ENCODE data around the gene MAGI2. TPM values are rescaled to one million over a fixed set of nuclear protein-coding genes. Genes with fewer than 3 reads are reported as not detected.

Gene MAGI2
- total RNA-seq, 1 experiment from 2014 or later = 0.25 TPM

- H3K36me3 ChIP-seq (ENCODE audit: control insufficient read depth, insufficient read depth, low read length) = no peaks in the 10 kb centered on the region; the same call in 1 of the 2 replicates
- H3K27ac Mint-ChIP-seq (ENCODE audit: unreplicated experiment) = no peak overlapping the region
- TF ChIP-seq CTCF (IDR thresholded peaks at IDR 0.05; ENCODE audit: insufficient read depth in 1 of 2, low read depth in 1 of 2, low read length in 1 of 2, severe bottlenecking in 1 of 2, unreplicated experiment in 1 of 2) = no peak
- H3K27me3 ChIP-seq (replicated peaks; ENCODE audit: control insufficient read depth, insufficient read depth, low read length) = no peaks in the 10 kb centered on the region
- H3K4me3 Mint-ChIP-seq (ENCODE audit: unreplicated experiment) = no peak overlapping the region
- H3K9me3 Mint-ChIP-seq (ENCODE audit: unreplicated experiment) = peaks cover 8% of the 10 kb centered on the region
- H3K27me3 Mint-ChIP-seq (ENCODE audit: insufficient read depth, unreplicated experiment) = no peaks in the 10 kb centered on the region
- H3K4me1 ChIP-seq = no peaks in the 10 kb centered on the region; the same call in 1 of the 2 replicates
- BruUV-seq (replicated peaks) = no TSS peak
- ChIA-PET POLR2A (no interaction called here), CTCF (no interaction called here)
- no peaks in the 10 kb centered on the region for H3K36me3 Mint-ChIP-seq (ENCODE audit: insufficient read depth, unreplicated experiment)
- H3K4me1 Mint-ChIP-seq (ENCODE audit: low read depth, unreplicated experiment) = peaks cover 2% of the 10 kb centered on the region
- no peak for DNase-seq
- intact Hi-C loops (cut with micrococcal nuclease; ENCODE audit: unreplicated experiment) = loop anchor here (5.0 to 10.0 kb wide), 4 partner anchors 131 to 568 kb away; no protein-coding TSS in a partner anchor
- no peak overlapping the region for H3K4me3 ChIP-seq (ENCODE audit: low read depth, low read length)
- H3K9me3 ChIP-seq = no peaks in the 10 kb centered on the region
These were observed 278.1 kb downstream of the MAGI2 start for GRCh38 chr7:79175374-79175773.

- no peak overlapping the region for H3K4me3 ChIP-seq (ENCODE audit: low read depth, low read length)
- H3K9me3 ChIP-seq = peaks cover 4% of the 10 kb centered on the region
- H3K27me3 ChIP-seq (replicated peaks; ENCODE audit: control insufficient read depth, insufficient read depth, low read length) = no peaks in the 10 kb centered on the region
- Mint-ChIP-seq H3K9me3 (ENCODE audit: unreplicated experiment) (peaks cover 19% of the 10 kb centered on the region), H3K27ac (ENCODE audit: unreplicated experiment) (no peak overlapping the region), H3K36me3 (ENCODE audit: insufficient read depth, unreplicated experiment) (no peaks in the 10 kb centered on the region), H3K27me3 (ENCODE audit: insufficient read depth, unreplicated experiment) (no peaks in the 10 kb centered on the region), H3K4me3 (ENCODE audit: unreplicated experiment) (no peak overlapping the region), H3K4me1 (ENCODE audit: low read depth, unreplicated experiment) (peaks cover 7% of the 10 kb centered on the region)
- DNase-seq = no peak
- POLR2A ChIA-PET = no interaction called here
- H3K4me1 ChIP-seq = no peaks in the 10 kb centered on the region
- no peak for TF ChIP-seq CTCF (IDR thresholded peaks at IDR 0.05; ENCODE audit: insufficient read depth in 1 of 2, low read depth in 1 of 2, low read length in 1 of 2, severe bottlenecking in 1 of 2, unreplicated experiment in 1 of 2)
- CTCF ChIA-PET = interaction anchor here (0.6 kb wide), 1 partner anchor 19 kb away, joined by 4 read pairs; no protein-coding TSS in a partner anchor
- intact Hi-C loops (cut with micrococcal nuclease; ENCODE audit: unreplicated experiment) = no loop called here
- no peaks in the 10 kb centered on the region for H3K36me3 ChIP-seq (ENCODE audit: control insufficient read depth, insufficient read depth, low read length)
- no TSS peak for BruUV-seq (replicated peaks)
These were observed 288.2 kb downstream of the MAGI2 start for GRCh38 chr7:79165225-79165624.

GRCh38 chr7:79159040-79159664, 294.3 kb downstream of the MAGI2 start:
- H3K27me3 Mint-ChIP-seq (ENCODE audit: insufficient read depth, unreplicated experiment) = no peaks in the 10 kb centered on the region
- no peak for TF ChIP-seq CTCF (IDR thresholded peaks at IDR 0.05; ENCODE audit: insufficient read depth in 1 of 2, low read depth in 1 of 2, low read length in 1 of 2, severe bottlenecking in 1 of 2, unreplicated experiment in 1 of 2)
- peaks cover 18% of the 10 kb centered on the region for H3K9me3 ChIP-seq
- H3K4me3 ChIP-seq (ENCODE audit: low read depth, low read length) = no peak overlapping the region
- H3K27ac Mint-ChIP-seq (ENCODE audit: unreplicated experiment) = no peak overlapping the region
- intact Hi-C loops (cut with micrococcal nuclease; ENCODE audit: unreplicated experiment) = no loop called here
- no peaks in the 10 kb centered on the region for H3K36me3 ChIP-seq (ENCODE audit: control insufficient read depth, insufficient read depth, low read length)
- ChIA-PET CTCF (no interaction called here), POLR2A (no interaction called here)
- no TSS peak for BruUV-seq (replicated peaks)
- no peaks in the 10 kb centered on the region for H3K4me1 Mint-ChIP-seq (ENCODE audit: low read depth, unreplicated experiment)
- H3K36me3 Mint-ChIP-seq (ENCODE audit: insufficient read depth, unreplicated experiment) = no peaks in the 10 kb centered on the region
- H3K4me1 ChIP-seq = no peaks in the 10 kb centered on the region
- DNase-seq = no peak
- no peaks in the 10 kb centered on the region for H3K27me3 ChIP-seq (replicated peaks; ENCODE audit: control insufficient read depth, insufficient read depth, low read length)
- H3K9me3 Mint-ChIP-seq (ENCODE audit: unreplicated experiment) = no peaks in the 10 kb centered on the region
- H3K4me3 Mint-ChIP-seq (ENCODE audit: unreplicated experiment) = no peak overlapping the region
